Measurements from ENCODE around the gene MAST4.
"Not testable (repeated sequence)": the region's sequence is repeated elsewhere in the genome, so short reads cannot be mapped to it uniquely, and the experiment has no call there.

The MAST4 gene

DNA sequence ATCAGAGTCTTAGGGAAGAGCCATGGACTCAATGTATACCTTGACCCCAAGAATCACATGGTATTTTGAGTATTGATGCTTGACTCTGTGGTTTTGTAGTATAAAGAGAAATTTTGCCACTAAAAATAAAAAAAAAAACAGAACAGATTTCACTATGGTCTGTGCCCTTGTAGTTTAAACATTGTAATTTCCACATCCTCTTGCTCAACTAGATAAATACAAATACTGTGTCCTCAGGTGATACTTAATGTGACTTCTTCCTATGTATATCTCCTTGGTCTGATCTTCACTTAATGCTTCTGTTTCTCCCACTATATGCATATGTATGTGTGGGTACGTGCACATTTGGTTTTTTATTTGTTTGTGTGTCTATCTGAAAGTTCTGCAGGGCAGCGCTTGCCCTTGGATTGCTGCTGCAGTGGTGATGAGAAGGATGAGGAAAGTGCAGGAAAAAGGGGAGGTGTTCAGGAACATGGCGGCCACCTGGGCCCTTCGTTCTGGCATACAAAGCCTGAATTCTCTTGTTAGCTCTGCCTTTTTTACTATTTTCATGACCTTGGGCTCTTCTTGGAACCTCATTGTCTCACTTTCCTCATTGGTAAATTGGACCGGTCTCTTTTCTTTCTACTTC, 222.2 kb downstream of the MAST4 start:
- POLR2A ChIA-PET = no interaction called here
- no peak for DNase-seq (ENCODE audit: extremely low spot score)
- CTCF ChIA-PET = interaction anchor here (1.5 kb wide), 1 partner anchor 84 kb away, joined by 5 read pairs; no protein-coding TSS in a partner anchor
- TF ChIP-seq CTCF (IDR thresholded peaks at IDR 0.05; ENCODE audit: control extremely low read depth, extremely low read depth, low read depth, missing control alignments) = no peak

- TF ChIP-seq CTCF (IDR thresholded peaks at IDR 0.05; ENCODE audit: control extremely low read depth, extremely low read depth, low read depth, missing control alignments) = no peak
- CTCF ChIA-PET = interaction anchor here (1.5 kb wide), 1 partner anchor 83 kb away, joined by 5 read pairs; no protein-coding TSS in a partner anchor
- no peak for DNase-seq (ENCODE audit: extremely low spot score)
Measured at GRCh38 chr5:66818935-66819328, 222.7 kb downstream of the MAST4 start.

GRCh38 chr5:66820630-66821207, 224.5 kb downstream of the MAST4 start:
- CTCF ChIA-PET = no interaction called here
- TF ChIP-seq CTCF (IDR thresholded peaks at IDR 0.05; ENCODE audit: control extremely low read depth, extremely low read depth, low read depth, missing control alignments) = no peak
- POLR2A ChIA-PET = no interaction called here
- DNase-seq (ENCODE audit: extremely low spot score) = no peak

More at GRCh38 chr5:66818935-66819328, 222.7 kb downstream of the MAST4 start:
- POLR2A ChIA-PET = interaction anchor here (0.6 kb wide), 1 partner anchor 45 kb away, joined by 4 read pairs; no protein-coding TSS in a partner anchor

- POLR2A ChIA-PET = no interaction called here
- CTCF ChIA-PET = interaction anchor here (1.0 to 1.6 kb wide), 3 partner anchors 9 to 16 kb away, joined by 3 to 6 read pairs (median 3); no protein-coding TSS in a partner anchor
Measured at GRCh38 chr5:66821688-66822429, 225.7 kb downstream of the MAST4 start.

GRCh38 chr5:66822906-66823305, 226.7 kb downstream of the MAST4 start:
- POLR2A ChIA-PET; DNase-seq (ENCODE audit: extremely low spot score): not testable (repeated sequence)
- CTCF ChIA-PET = interaction anchor here (1.6 kb wide), 1 partner anchor 10 kb away, joined by 6 read pairs; no protein-coding TSS in a partner anchor

More at GRCh38 chr5:66821688-66822429, 225.7 kb downstream of the MAST4 start:
- DNase-seq (ENCODE audit: extremely low spot score) = no peak
- TF ChIP-seq CTCF (IDR thresholded peaks at IDR 0.05; ENCODE audit: control extremely low read depth, extremely low read depth, low read depth, missing control alignments) = no peak

DNA sequence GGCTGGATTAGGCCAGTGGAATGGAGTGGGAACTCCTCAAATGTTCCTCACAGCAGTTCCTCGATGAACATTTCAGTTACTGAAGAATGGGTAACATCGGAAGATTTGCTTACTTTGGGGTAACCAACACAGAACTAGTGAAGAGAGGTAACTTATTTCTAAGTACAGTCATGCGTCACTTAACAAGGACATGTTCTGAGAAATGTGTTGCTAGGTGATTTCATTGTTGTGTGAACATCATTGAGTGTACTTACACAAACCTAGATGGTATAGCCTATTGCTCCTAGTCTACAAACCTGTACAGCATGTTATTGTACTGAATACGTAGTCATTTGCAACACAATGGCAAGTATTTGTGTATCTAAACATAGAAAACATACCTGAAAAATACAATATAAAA, 228.3 kb downstream of the MAST4 start:
- DNase-seq (ENCODE audit: extremely low spot score) = no peak
- POLR2A ChIA-PET = no interaction called here
- CTCF ChIA-PET = interaction anchor here (1.4 kb wide), 1 partner anchor 10 kb away, joined by 3 read pairs; no protein-coding TSS in a partner anchor
- no peak for TF ChIP-seq CTCF (IDR thresholded peaks at IDR 0.05; ENCODE audit: control extremely low read depth, extremely low read depth, low read depth, missing control alignments)
